Kidney capillary endothelial cell (primary cell): Measurements from ENCODE around the gene PCDHB13.
"Not testable (repeated sequence)": the region's sequence is repeated elsewhere in the genome, so short reads cannot be mapped to it uniquely, and the experiment has no call there.

ENCODE experiments used
- DNase-seq: peaks from one replicate; pipeline ENCODE4 v3.0.0-alpha.2; 2018; ENCODE audit warnings: low spot score

The PCDHB13 gene

DNA sequence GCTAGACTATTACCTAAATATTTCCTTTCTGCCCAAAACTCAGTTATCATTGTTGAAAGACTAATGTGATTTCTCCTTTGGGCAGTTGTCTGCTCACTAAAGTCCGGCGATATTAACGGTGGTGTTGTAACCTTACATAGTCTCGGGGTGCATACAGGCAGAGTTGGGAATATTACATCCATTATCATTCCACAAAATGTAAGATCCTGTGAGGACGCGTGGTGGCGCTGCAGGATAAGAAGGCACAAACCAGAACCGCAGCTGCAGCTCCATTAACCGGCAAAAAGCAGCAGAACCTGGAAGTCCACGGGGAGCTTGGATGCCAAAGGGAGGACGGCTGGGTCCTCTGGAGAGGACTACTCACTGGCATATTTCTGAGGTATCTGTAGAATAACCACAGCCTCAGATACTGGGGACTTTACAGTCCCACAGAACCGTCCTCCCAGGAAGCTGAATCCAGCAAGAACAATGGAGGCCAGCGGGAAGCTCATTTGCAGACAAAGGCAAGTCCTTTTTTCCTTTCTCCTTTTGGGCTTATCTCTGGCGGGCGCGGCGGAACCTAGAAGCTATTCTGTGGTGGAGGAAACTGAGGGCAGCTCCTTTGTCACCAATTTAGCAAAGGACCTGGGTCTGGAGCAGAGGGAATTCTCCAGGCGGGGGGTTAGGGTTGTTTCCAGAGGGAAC lies at the start of gene PCDHB13:
PCDHB13 (plus strand) TSS at position 264 of the 684 bp plus-strand sequence; CDS start at position 469, 205 bp downstream.
- DNase-seq = not testable (repeated sequence)

DNA sequence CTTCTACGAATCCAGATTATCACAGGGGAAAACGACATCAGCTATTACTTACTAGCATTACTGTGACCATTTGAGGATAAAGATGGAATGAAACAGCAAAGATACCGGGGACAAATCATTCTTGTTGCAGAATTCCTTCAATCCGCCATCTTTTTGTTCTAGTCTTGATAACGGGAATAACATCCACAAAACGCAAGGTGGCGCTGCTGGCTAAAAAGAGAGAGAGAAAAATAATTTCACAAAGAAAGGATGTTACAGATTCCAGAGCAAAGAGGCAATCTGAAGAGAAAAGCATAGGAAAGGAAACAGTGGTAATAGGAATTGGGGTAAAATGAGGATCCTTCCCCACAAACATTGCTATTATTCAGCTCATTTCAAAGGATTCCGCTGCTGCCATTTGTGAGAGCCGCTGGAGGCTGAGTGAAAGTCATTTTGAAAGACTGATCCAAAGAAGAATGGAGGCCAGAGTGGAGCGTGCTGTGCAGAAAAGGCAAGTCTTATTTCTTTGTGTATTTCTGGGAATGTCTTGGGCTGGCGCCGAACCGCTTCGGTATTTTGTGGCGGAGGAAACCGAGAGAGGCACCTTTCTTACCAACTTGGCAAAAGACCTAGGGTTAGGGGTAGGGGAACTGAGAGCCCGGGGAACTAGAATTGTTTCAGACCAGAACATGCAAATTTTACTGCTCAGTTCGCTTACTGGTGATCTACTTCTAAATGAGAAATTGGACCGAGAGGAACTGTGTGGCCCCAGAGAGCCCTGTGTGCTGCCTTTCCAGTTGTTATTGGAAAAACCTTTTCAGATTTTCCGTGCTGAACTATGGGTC lies 41.1 kb upstream of the PCDHB13 start, which contains the start of gene PCDHB7:
PCDHB7 (plus strand) TSS at position 264 of the 824 bp plus-strand sequence; CDS start at position 456, 192 bp downstream.
- no peak for DNase-seq

- not testable (repeated sequence) for DNase-seq
Measured at GRCh38 chr5:141174291-141175104, 39.2 kb upstream of the PCDHB13 start.

GRCh38 chr5:141175933-141176332 lies 37.8 kb upstream of the PCDHB13 start:
- no peak for DNase-seq

- not testable (repeated sequence) for DNase-seq
Measured at GRCh38 chr5:141177577-141178191, 36.0 kb upstream of the PCDHB13 start, which contains the start of gene PCDHB8. Gene PCDHB8 (plus strand): TSS chr5:141177790. CDS start chr5:141178035, 245 bp downstream.

- not testable (repeated sequence) for DNase-seq
Measured at GRCh38 chr5:141179371-141179770, 34.3 kb upstream of the PCDHB13 start.

GRCh38 chr5:141179876-141180275 lies 33.8 kb upstream of the PCDHB13 start:
- DNase-seq = not testable (repeated sequence)

GRCh38 chr5:141180313-141180712 lies 33.4 kb upstream of the PCDHB13 start:
- DNase-seq = no peak

- no peak for DNase-seq
Measured at GRCh38 chr5:141182248-141182647, 31.5 kb upstream of the PCDHB13 start, which contains the start of gene PCDHB16. Gene PCDHB16 (plus strand): TSS chr5:141182387. CDS start chr5:141182560, 173 bp downstream.

- not testable (repeated sequence) for DNase-seq
Measured at GRCh38 chr5:141184117-141184855, 29.4 kb upstream of the PCDHB13 start.

GRCh38 chr5:141186897-141187512 lies 26.7 kb upstream of the PCDHB13 start, which contains the start of gene PCDHB9:
Gene PCDHB9 (plus strand): TSS chr5:141187161. CDS start chr5:141187319, 158 bp downstream.
- DNase-seq = no peak

GRCh38 chr5:141188682-141189081 lies 25.0 kb upstream of the PCDHB13 start:
- not testable (repeated sequence) for DNase-seq

DNA sequence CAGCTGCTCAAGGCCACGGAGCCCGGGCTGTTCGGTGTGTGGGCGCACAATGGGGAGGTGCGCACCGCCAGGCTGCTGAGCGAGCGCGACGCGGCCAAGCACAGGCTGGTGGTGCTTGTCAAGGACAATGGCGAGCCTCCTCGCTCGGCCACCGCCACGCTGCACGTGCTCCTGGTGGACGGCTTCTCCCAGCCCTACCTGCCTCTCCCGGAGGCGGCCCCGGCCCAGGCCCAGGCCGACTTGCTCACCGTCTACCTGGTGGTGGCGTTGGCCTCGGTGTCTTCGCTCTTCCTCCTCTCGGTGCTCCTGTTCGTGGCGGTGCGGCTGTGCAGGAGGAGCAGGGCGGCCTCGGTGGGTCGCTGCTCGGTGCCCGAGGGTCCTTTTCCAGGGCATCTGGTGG lies 24.6 kb upstream of the PCDHB13 start:
- not testable (repeated sequence) for DNase-seq

- no peak for DNase-seq
Measured at GRCh38 chr5:141192110-141192725, 21.5 kb upstream of the PCDHB13 start, which contains the start of gene PCDHB10. Gene PCDHB10 (plus strand): TSS chr5:141192353. CDS start chr5:141192553, 200 bp downstream.

DNA sequence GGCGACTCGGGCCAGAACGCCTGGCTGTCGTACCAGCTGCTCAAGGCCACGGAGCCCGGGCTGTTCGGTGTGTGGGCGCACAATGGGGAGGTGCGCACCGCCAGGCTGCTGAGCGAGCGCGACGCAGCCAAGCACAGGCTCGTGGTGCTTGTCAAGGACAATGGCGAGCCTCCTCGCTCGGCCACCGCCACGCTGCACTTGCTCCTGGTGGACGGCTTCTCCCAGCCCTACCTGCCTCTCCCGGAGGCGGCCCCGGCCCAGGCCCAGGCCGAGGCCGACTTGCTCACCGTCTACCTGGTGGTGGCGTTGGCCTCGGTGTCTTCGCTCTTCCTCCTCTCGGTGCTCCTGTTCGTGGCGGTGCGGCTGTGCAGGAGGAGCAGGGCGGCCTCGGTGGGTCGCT lies 19.4 kb upstream of the PCDHB13 start:
- DNase-seq = not testable (repeated sequence)

GRCh38 chr5:141196363-141196762 lies 17.4 kb upstream of the PCDHB13 start:
- DNase-seq = no peak

- no peak for DNase-seq
Measured at GRCh38 chr5:141199359-141200235, 14.1 kb upstream of the PCDHB13 start, which contains the start of gene PCDHB11. Gene PCDHB11 (plus strand): TSS chr5:141199627. CDS start chr5:141199775, 148 bp downstream.

DNA sequence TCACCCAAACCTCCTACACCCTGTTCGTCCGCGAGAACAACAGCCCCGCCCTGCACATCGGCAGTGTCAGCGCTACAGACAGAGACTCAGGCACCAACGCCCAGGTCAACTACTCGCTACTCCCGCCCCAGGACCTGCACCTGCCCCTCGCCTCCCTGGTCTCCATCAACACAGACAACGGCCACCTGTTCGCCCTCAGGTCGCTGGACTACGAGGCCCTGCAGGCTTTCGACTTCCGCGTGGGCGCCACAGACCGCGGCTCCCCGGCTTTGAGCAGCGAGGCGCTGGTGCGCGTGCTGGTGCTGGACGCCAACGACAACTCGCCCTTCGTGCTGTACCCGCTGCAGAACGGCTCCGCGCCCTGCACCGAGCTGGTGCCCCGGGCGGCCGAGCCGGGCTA lies 12.6 kb upstream of the PCDHB13 start:
- not testable (repeated sequence) for DNase-seq
